ENCODE data around the gene LRRC36. TPM values are rescaled to one million over a fixed set of nuclear protein-coding genes. Genes with fewer than 3 reads are reported as not detected.

Gene LRRC36
- polyA plus RNA-seq (2013, experiment 1 of 2; ENCODE audit: insufficient read length), result 0.15 TPM
- 0.14 TPM for polyA plus RNA-seq (2013, experiment 2 of 2; ENCODE audit: insufficient read length)

GRCh38 chr16:67326472-67327309, at the start of gene LRRC36, which contains the start of gene KCTD19:
Gene LRRC36, plus strand, starts transcription at chr16:67326815. Its CDS starts 48 bp downstream, at chr16:67326863.
Gene KCTD19, minus strand, starts transcription at chr16:67326741. Its CDS starts 34 bp downstream, at chr16:67326707.
- no peak for DNase-seq

- peak; percentile 99 for DNase-seq
Measured at GRCh38 chr16:67277294-67277998, 49.2 kb upstream of the LRRC36 start.

- peak; percentile 87 for DNase-seq
Measured at GRCh38 chr16:67277999-67278772, 48.4 kb upstream of the LRRC36 start.

GRCh38 chr16:67278773-67279295, 47.8 kb upstream of the LRRC36 start:
- no peak for DNase-seq

GRCh38 chr16:67279296-67280089, 47.1 kb upstream of the LRRC36 start, which contains the start of gene PLEKHG4:
Gene PLEKHG4, plus strand, starts transcription at chr16:67279532. Its CDS starts 513 bp downstream, at chr16:67280045.
- DNase-seq, result peak; percentile 80

GRCh38 chr16:67280090-67281015, 46.3 kb upstream of the LRRC36 start:
- DNase-seq, result no peak

- no peak for DNase-seq
Measured at GRCh38 chr16:67281536-67282446, 44.8 kb upstream of the LRRC36 start.

GRCh38 chr16:67282447-67282805, 44.2 kb upstream of the LRRC36 start:
- no peak for DNase-seq

- DNase-seq, result peak; percentile 22
Measured at GRCh38 chr16:67283039-67283825, 43.4 kb upstream of the LRRC36 start.

- DNase-seq, result no peak
Measured at GRCh38 chr16:67283826-67284555, 42.6 kb upstream of the LRRC36 start.

- peak; percentile 16 for DNase-seq
Measured at GRCh38 chr16:67284699-67285646, 41.6 kb upstream of the LRRC36 start.

- no peak for DNase-seq
Measured at GRCh38 chr16:67286441-67287235, 40.0 kb upstream of the LRRC36 start.

GRCh38 chr16:67287960-67288359, 38.7 kb upstream of the LRRC36 start:
- DNase-seq, result no peak

- DNase-seq, result no peak
Measured at GRCh38 chr16:67291461-67291860, 35.2 kb upstream of the LRRC36 start.

- no peak for DNase-seq
Measured at GRCh38 chr16:67294171-67294757, 32.4 kb upstream of the LRRC36 start.

Data from fibroblast of skin of abdomen (primary cell).